K562 (cell line): Measurements from ENCODE around the gene ELAC2. TPM values are rescaled to one million over a fixed set of nuclear protein-coding genes. Genes with fewer than 3 reads are reported as not detected.

Experiments
- ATAC-seq: fragments of 200-7000 bp; cut with Tn5 transposase; 3 replicates; pipeline ENCODE4 v1.9.1; 2020; ENCODE audit warnings: moderate library complexity
- BruUV-seq: library from RNA; stranded (reverse); fragments of 400-500 nt; replicated peaks from 2 replicates; lab custom pipeline; 2021; lab: Mats Ljungman, UMichigan
- CTCF ChIA-PET: fragments of 300-600 bp; formaldehyde crosslinking; extraction: SDS; loops from one replicate; lab custom pipeline; 2021; ENCODE audit warnings: low intra/inter-chr PET ratio; lab: Yijun Ruan, JAX
- POLR2A ChIA-PET: fragments of 300-600, 350-650 bp; sonication (Branson Sonifier 250); formaldehyde crosslinking; extraction: SDS; loops from one replicate; lab custom pipeline; 2021; ENCODE audit warnings: antibody characterized with exemption, inconsistent platforms; lab: Yijun Ruan, JAX
- DNase-seq, 4 experiments: peaks; one replicate each; pipeline versions ENCODE4 v3.0.0 to v3.0.0-alpha.2; 2011 to 2018; ENCODE audit warnings: low spot score in 3 of 4, mixed read lengths in 3 of 4; ENCODE audit errors: extremely low read depth in 1 of 4
- FAIRE-seq: peaks from 2 replicates; lab custom pipeline; 2011; peaks lifted over from hg19 to GRCh38; lab: Jason Lieb, UNC
- H2AFZ ChIP-seq: 2 replicates; pipeline ENCODE4 v1.6.0; 2011; ENCODE audit warnings: low read depth, low read length, control low read depth, inconsistent platforms
- H3K27ac ChIP-seq: fragments of 200-600 bp; 3 replicates; pipeline ENCODE4 v1.8.0; 2011; ENCODE audit warnings: low read depth, mild to moderate bottlenecking, control low read depth, inconsistent platforms, low read length, moderate library complexity, mixed read lengths; ENCODE audit errors: extremely low read depth
- H3K27me3 ChIP-seq, 2 experiments: fragments of 300-600 bp in 1 of 2; 2 replicates in 1 of 2; 3 replicates in 1 of 2; pipeline versions ENCODE4 v1.6.0 to v1.8.0; 2011; ENCODE audit warnings: inconsistent platforms in 2 of 2, low read length in 2 of 2, mild to moderate bottlenecking in 1 of 2, mixed read lengths in 1 of 2, moderate library complexity in 1 of 2; ENCODE audit not compliant: control insufficient read depth in 2 of 2, insufficient read depth in 2 of 2
- H3K36me3 ChIP-seq: fragments of 300-600 bp; 3 replicates; pipeline ENCODE4 v1.8.0; 2011; ENCODE audit warnings: mild to moderate bottlenecking, low read length, inconsistent platforms; ENCODE audit not compliant: control insufficient read depth, insufficient read depth
- H3K4me1 ChIP-seq, 2 experiments: fragments of 200-600 bp in 1 of 2; replicated peaks in 1 of 2; 2 replicates in 1 of 2; 3 replicates in 1 of 2; pipeline versions ENCODE4 v1.5.1 to v1.8.0; 2011; ENCODE audit warnings: inconsistent platforms in 2 of 2, low read length in 2 of 2, mild to moderate bottlenecking in 1 of 2, mixed read lengths in 1 of 2, moderate library complexity in 1 of 2; ENCODE audit not compliant: control insufficient read depth in 2 of 2, insufficient read depth in 2 of 2
- H3K4me2 ChIP-seq: 2 replicates; pipeline ENCODE4 v1.6.1; 2011; ENCODE audit warnings: low read length, control low read depth, inconsistent platforms, mixed read lengths; ENCODE audit not compliant: insufficient read depth
- H3K4me3 ChIP-seq: fragments of 200-600 bp; sonication (generic), shearing (Covaris generic); 2 replicates; pipeline ENCODE4 v1.5.1; 2016; ENCODE audit warnings: control low read depth, inconsistent platforms
- H3K79me2 ChIP-seq: fragments of 200-600 bp; 3 replicates; pipeline ENCODE4 v1.8.0; 2011; ENCODE audit warnings: low read length, inconsistent platforms; ENCODE audit not compliant: control insufficient read depth, insufficient read depth
- H3K9ac ChIP-seq, 2 experiments: 2 replicates each; pipeline versions ENCODE4 v1.6.0 to v1.6.1; 2011; ENCODE audit warnings: low read depth in 2 of 2, low read length in 2 of 2, control low read depth in 1 of 2, inconsistent platforms in 1 of 2, mild to moderate bottlenecking in 1 of 2, mixed read lengths in 1 of 2; ENCODE audit not compliant: insufficient read depth in 1 of 2
- H3K9me1 ChIP-seq: one replicate; pipeline ENCODE4 v1.6.0; 2011; ENCODE audit warnings: inconsistent platforms, mild to moderate bottlenecking, low read length, moderate library complexity; ENCODE audit not compliant: control insufficient read depth, insufficient read depth
- H3K9me3 ChIP-seq: replicated peaks from 2 replicates; pipeline ENCODE4 v1.5.1; 2011; ENCODE audit warnings: low read depth, low read length, inconsistent platforms; ENCODE audit not compliant: control insufficient read depth, insufficient read depth
- H4K20me1 ChIP-seq: replicated peaks from 2 replicates; pipeline ENCODE4 v1.6.1; 2011; ENCODE audit warnings: low read length, inconsistent platforms, mixed read lengths; ENCODE audit not compliant: control insufficient read depth, insufficient read depth
- CTCFL ChIP-seq: IDR thresholded peaks from 2 replicates; pipeline ENCODE4 v1.6.1; 2011; ENCODE audit warnings: borderline replicate concordance, low read depth, mild to moderate bottlenecking, moderate library complexity, low read length; ENCODE audit not compliant: insufficient read depth, poor library complexity, severe bottlenecking
- JUN ChIP-seq, 2 experiments: sonication (generic) in 1 of 2; formaldehyde crosslinking in 1 of 2; IDR thresholded peaks; 2 replicates each; pipeline versions ENCODE4 v1.6.1 to v1.8.0; 2012 to 2022; ENCODE audit warnings: borderline replicate concordance in 2 of 2, mild to moderate bottlenecking in 2 of 2, improper control_type of control experiment in 1 of 2, low read depth in 1 of 2, low read length in 1 of 2, missing genetic modification reagents in 1 of 2
- KLF1 ChIP-seq: fragments of 450-650 bp; IDR thresholded peaks from 2 replicates; pipeline ENCODE4 v1.6.1; 2016; ENCODE audit warnings: missing genetic modification characterization, missing compliant biosample characterization
- MCM5 ChIP-seq: fragments of 450-650 bp; IDR thresholded peaks from 2 replicates; pipeline ENCODE4 v1.6.1; 2016; ENCODE audit warnings: low read depth
- NCOA6 ChIP-seq: fragments of 450-650 bp; IDR thresholded peaks from 2 replicates; pipeline ENCODE4 v1.6.1; 2017; ENCODE audit warnings: mild to moderate bottlenecking
- RBBP5 ChIP-seq: fragments of 200-600 bp; sonication (generic); IDR thresholded peaks from 2 replicates; pipeline ENCODE4 v1.6.1; 2012; ENCODE audit warnings: borderline replicate concordance, mild to moderate bottlenecking, low read length, control low read depth, inconsistent platforms; ENCODE audit not compliant: insufficient read depth, poor library complexity, severe bottlenecking
- ZNF184 ChIP-seq: sonication (generic); formaldehyde crosslinking; IDR thresholded peaks from 2 replicates; pipeline ENCODE4 v1.5.0; 2020; ENCODE audit warnings: missing genetic modification reagents
- ZSCAN32 ChIP-seq: fragments of 450-650 bp; formaldehyde crosslinking; IDR thresholded peaks from 2 replicates; pipeline ENCODE4 v1.4.0; 2020; ENCODE audit warnings: mild to moderate bottlenecking, moderate library complexity
- WGBS: fragments of 100-300 bp; shearing (Covaris generic); methylation state at CpG from one replicate; pipeline ENCODE4 v1.1.6; 2016; ENCODE audit warnings: low coverage, mixed read lengths; ENCODE audit not compliant: insufficient coverage; ENCODE audit errors: missing lambda C conversion rate; 5-methylcytosine and 5-hydroxymethylcytosine counted together
- in situ Hi-C: fragments of 300-500 bp; cut with MboI; formaldehyde crosslinking; loops from 4 replicates; pipeline ENCODE4 v1.15.0; 2018; ENCODE audit warnings: inconsistent platforms, mixed read lengths
- intact Hi-C: fragments of 100-400 bp; cut with micrococcal nuclease; formaldehyde crosslinking; loops from 2 replicates; pipeline ENCODE4 v1.14.2; 2022
- polyA plus RNA-seq, 8 experiments: library from polyadenylated mRNA; depleted of rRNA in 4 of 8; stranded (reverse) in 5 of 8; unstranded in 3 of 8; fragments of >200 nt; fragmentation: Nextera tagmentation in 2 of 8; fragmentation: Illumina TruSeq in 1 of 8; extraction: Ambion mirVana in 2 of 8; extraction: Trizol in 1 of 8; gene quantifications; 2 replicates each; pipeline versions ENCODE4 v1.2.1 to v1.2.3, GENCODE V29; 2011 to 2014; ENCODE audit warnings: inconsistent platforms in 1 of 8, missing spikeins in 1 of 8
- total RNA-seq, 7 experiments: library from RNA; depleted of rRNA in 6 of 7; stranded (reverse); fragments of >200 nt in 6 of 7; fragmentation: Illumina TruSeq in 2 of 7; extraction: Trizol in 2 of 7; gene quantifications; 2 replicates each; pipeline versions ENCODE4 v1.2.1 to v1.2.3, GENCODE V29; 2011 to 2021; ENCODE audit warnings: low replicate concordance in 1 of 7

The ELAC2 gene
- total and polyA plus RNA-seq, 9 of the 15 experiments (the other 6 are each of a cell fraction or from before 2014, with no cell fraction given): 4.5 to 129 (median 70.6) TPM

- H3K9me3 ChIP-seq: no peaks in the 10 kb centered on the region
- H3K27me3 ChIP-seq: no peaks in the 10 kb centered on the region
- BruUV-seq: no TSS peak
- POLR2A ChIA-PET: no interaction called here
- no peaks in the 10 kb centered on the region for H3K36me3 ChIP-seq
- TF ChIP-seq RBBP5 (no peak), JUN (IDR thresholded peaks at IDR 0.05; ENCODE audit: borderline replicate concordance, low read depth, low read length) (no peak), JUN (CRISPR knock-in tag; IDR thresholded peaks at IDR 0.05; ENCODE audit: borderline replicate concordance) (no peak), ZSCAN32 (CRISPR knock-in tag) (no peak), NCOA6 (no peak), MCM5 (no peak), CTCFL (no peak), KLF1 (tag) (no peak), ZNF184 (CRISPR knock-in tag) (no peak)
- H3K4me3 ChIP-seq: no peak overlapping the region
- in situ Hi-C loops: no loop called here
- no peaks in the 10 kb centered on the region for H3K4me1 ChIP-seq
- intact Hi-C loops: no loop called here
- no peak overlapping the region for H2AFZ ChIP-seq
- no peak for FAIRE-seq
- WGBS: 0% methylated on average over 1 of the region's 1 CpG
- no peak overlapping the region for H3K9ac ChIP-seq
- H3K4me2 ChIP-seq: no peak overlapping the region
- no peaks in the 10 kb centered on the region for H4K20me1 ChIP-seq
- H3K79me2 ChIP-seq: no peaks in the 10 kb centered on the region
- no peak overlapping the region for H3K27ac ChIP-seq
- CTCF ChIA-PET: no interaction called here
- H3K9me1 ChIP-seq: no peaks in the 10 kb centered on the region
- no peak for ATAC-seq
- DNase-seq: no peak
Measured at GRCh38 chr17:13035420-13035819, 17.6 kb upstream of the ELAC2 start.
